Measurements from ENCODE around the gene AKR7A3. TPM values are rescaled to one million over a fixed set of nuclear protein-coding genes. Genes with fewer than 3 reads are reported as not detected.

Gene AKR7A3
- total and polyA plus RNA-seq, 9 of the 15 experiments (the other 6 are each of a cell fraction or from before 2014, with no cell fraction given): 0.04 to 1.5 (median 0.44) TPM; not detected in 1

DNA sequence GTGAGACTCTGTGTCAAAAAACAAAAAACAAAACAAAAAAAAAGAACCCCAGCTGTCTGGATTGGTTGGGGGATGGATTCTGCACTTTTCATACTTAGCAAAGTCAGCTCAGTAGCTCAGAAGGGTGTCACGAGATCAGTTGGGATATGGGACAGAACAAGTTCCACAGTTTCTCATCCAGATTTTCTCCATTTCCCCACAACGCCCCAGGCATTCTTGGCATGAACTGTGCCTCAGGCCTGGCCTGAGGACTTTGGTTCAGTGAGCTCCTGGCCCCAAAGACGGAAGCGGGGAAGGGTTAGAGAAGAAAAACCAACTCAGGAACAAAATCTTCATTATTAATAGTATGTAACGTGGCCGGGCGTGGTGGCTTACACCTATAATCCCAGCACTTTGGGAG, 21.5 kb upstream of the AKR7A3 start (continued):
- TF ChIP-seq, protein P1, sequence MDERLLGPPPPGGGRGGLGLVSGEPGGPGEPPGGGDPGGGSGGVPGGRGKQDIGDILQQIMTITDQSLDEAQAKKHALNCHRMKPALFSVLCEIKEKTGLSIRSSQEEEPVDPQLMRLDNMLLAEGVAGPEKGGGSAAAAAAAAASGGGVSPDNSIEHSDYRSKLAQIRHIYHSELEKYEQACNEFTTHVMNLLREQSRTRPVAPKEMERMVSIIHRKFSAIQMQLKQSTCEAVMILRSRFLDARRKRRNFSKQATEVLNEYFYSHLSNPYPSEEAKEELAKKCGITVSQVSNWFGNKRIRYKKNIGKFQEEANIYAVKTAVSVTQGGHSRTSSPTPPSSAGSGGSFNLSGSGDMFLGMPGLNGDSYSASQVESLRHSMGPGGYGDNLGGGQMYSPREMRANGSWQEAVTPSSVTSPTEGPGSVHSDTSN (CRISPR knock-in tag; IDR thresholded peaks at IDR 0.05; ENCODE audit: low read depth): no peak
- TF ChIP-seq, protein P1 (tag; conservative IDR thresholded peaks at IDR 0.05; ENCODE audit: low read depth): no peak
- TF ChIP-seq MCM2 (IDR thresholded peaks at IDR 0.05; ENCODE audit: low read depth): no peak

DNA sequence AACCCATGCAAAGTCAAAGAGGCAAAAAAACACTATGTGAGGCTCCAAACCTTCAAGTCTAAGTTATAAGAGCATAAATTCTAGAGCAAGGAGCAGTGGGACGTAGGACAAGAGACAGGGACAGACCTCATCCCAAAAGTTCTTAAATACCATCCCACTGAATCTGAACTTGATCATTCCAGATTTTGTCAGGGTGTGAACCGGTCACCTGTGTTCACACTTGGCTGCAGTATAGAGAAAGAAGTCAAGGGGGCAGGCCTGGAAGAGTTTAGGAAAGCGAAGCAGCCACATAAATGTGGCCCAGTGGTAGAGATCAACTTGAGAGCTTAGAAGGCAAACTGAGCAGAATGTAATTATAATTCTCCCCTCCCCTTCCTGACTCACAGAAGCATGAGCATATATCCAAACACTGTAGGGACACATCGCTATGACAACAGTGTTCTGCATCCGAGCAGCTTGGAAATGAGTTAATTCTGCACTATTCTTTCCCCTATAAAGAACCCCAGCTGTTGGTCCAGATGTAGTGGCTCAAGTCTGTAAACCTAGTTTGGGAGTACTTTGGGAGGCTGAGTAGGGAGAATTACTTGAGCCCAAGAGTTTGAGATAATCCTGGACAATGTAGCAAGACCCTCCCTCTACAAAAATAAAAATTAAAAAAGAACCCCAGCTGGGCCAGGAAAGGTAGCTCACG, 20.7 kb upstream of the AKR7A3 start:
- intact Hi-C loops (cut with micrococcal nuclease) (no loop called here), in situ Hi-C loops (cut with MboI) (no loop called here)
- H3K27ac ChIP-seq (ENCODE audit: extremely low read depth, low read depth, low read length): no peak overlapping the region
- ChIA-PET CTCF (ENCODE audit: low intra/inter-chr PET ratio) (no interaction called here), POLR2A (interaction anchor here (0.6 to 4.0 kb wide), 3 partner anchors 21 to 288 kb away, joined by 3 to 19 read pairs (median 3); a partner anchor contains a TSS)
- no peak for TF ChIP-seq MYNN (IDR thresholded peaks at IDR 0.05)
- no peak for TF ChIP-seq MYNN (CRISPR knock-in tag; IDR thresholded peaks at IDR 0.05)
- TF ChIP-seq MECOM (CRISPR knock-in tag; IDR thresholded peaks at IDR 0.05): no peak
- no peak for TF ChIP-seq YBX1 (IDR thresholded peaks at IDR 0.05)
- peak; percentile 70 for TF ChIP-seq ZNF121 (CRISPR knock-in tag; conservative IDR thresholded peaks at IDR 0.05)
- no peak for TF ChIP-seq LEF1 (IDR thresholded peaks at IDR 0.05)
- no peak for TF ChIP-seq ELF2 (CRISPR knock-in tag; IDR thresholded peaks at IDR 0.05)
- no peak for TF ChIP-seq ZNF41 (CRISPR knock-in tag; conservative IDR thresholded peaks at IDR 0.05)
- TF ChIP-seq ZNF12 (CRISPR knock-in tag; IDR thresholded peaks at IDR 0.05): no peak
- TF ChIP-seq, protein P2, sequence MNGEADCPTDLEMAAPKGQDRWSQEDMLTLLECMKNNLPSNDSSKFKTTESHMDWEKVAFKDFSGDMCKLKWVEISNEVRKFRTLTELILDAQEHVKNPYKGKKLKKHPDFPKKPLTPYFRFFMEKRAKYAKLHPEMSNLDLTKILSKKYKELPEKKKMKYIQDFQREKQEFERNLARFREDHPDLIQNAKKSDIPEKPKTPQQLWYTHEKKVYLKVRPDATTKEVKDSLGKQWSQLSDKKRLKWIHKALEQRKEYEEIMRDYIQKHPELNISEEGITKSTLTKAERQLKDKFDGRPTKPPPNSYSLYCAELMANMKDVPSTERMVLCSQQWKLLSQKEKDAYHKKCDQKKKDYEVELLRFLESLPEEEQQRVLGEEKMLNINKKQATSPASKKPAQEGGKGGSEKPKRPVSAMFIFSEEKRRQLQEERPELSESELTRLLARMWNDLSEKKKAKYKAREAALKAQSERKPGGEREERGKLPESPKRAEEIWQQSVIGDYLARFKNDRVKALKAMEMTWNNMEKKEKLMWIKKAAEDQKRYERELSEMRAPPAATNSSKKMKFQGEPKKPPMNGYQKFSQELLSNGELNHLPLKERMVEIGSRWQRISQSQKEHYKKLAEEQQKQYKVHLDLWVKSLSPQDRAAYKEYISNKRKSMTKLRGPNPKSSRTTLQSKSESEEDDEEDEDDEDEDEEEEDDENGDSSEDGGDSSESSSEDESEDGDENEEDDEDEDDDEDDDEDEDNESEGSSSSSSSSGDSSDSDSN (IDR thresholded peaks at IDR 0.05; ENCODE audit: borderline replicate concordance in 1 of 2, low read depth in 2 of 2, low read length in 2 of 2): no peak
- no peak overlapping the region for H2AFZ ChIP-seq (ENCODE audit: low read depth, low read length)
- no TSS peak for BruUV-seq (replicated peaks)
- H3K27me3 ChIP-seq (ENCODE audit: control insufficient read depth in 2 of 2, insufficient read depth in 2 of 2, low read length in 2 of 2): no peaks in the 10 kb centered on the region
- H3K79me2 ChIP-seq (ENCODE audit: control insufficient read depth, insufficient read depth, low read length): peaks cover 36% of the 10 kb centered on the region
- no peak overlapping the region for H3K4me2 ChIP-seq (ENCODE audit: insufficient read depth, low read length)
- FAIRE-seq (no peak), DNase-seq (ENCODE audit: extremely low read depth in 1 of 4, low spot score in 3 of 4) (no peak), ATAC-seq (no peak)
- no peak overlapping the region for H3K9ac ChIP-seq (ENCODE audit: insufficient read depth in 1 of 2, low read depth in 2 of 2, low read length in 2 of 2)
- peaks cover 2% of the 10 kb centered on the region for H3K9me1 ChIP-seq (ENCODE audit: control insufficient read depth, insufficient read depth, low read length)
- no peaks in the 10 kb centered on the region; the same call in 1 of the 2 replicates for H4K20me1 ChIP-seq (replicated peaks; ENCODE audit: control insufficient read depth, insufficient read depth, low read length)
- peaks cover 54% of the 10 kb centered on the region; the same call in 2 of the 3 replicates for H3K36me3 ChIP-seq (ENCODE audit: control insufficient read depth, insufficient read depth, low read length)
- no peaks in the 10 kb centered on the region for H3K9me3 ChIP-seq (replicated peaks; ENCODE audit: control insufficient read depth, insufficient read depth, low read depth, low read length)
- no peak overlapping the region for H3K4me3 ChIP-seq
- WGBS (ENCODE audit: insufficient coverage, low coverage, missing lambda C conversion rate): 90% methylated on average over 6 of the region's 6 CpGs
- H3K4me1 ChIP-seq (replicated peaks in 1 of 2; ENCODE audit: control insufficient read depth in 2 of 2, insufficient read depth in 2 of 2, low read length in 2 of 2): peaks cover 22 to 42% of the 10 kb centered on the region in 2 experiments; a peak in 4 of 5 replicates

Data from K562 (cell line).